Measurements from ENCODE around the gene JAZF1.

GRCh38 chr7:28165261-28165660 lies 15.3 kb downstream of the JAZF1 start:
- TF ChIP-seq CTCF (conservative IDR thresholded peaks at IDR 0.05; ENCODE audit: low read depth, low read length), result no peak
- no peak for TF ChIP-seq EZH2 (IDR thresholded peaks at IDR 0.05; ENCODE audit: borderline replicate concordance, low read depth, low read length, poor library complexity, severe bottlenecking)
